Activated CD4-positive, CD25-positive, alpha-beta regulatory T cell treated with anti-CD3 and anti-CD28 coated beads, Interleukin-2, amount 50 U/mL, for 72 hours (primary cell): ENCODE data around the gene ESPNL.

Experiments
- DNase-seq: peaks from one replicate; pipeline ENCODE4 v3.0.0; 2021

The ESPNL gene

DNA sequence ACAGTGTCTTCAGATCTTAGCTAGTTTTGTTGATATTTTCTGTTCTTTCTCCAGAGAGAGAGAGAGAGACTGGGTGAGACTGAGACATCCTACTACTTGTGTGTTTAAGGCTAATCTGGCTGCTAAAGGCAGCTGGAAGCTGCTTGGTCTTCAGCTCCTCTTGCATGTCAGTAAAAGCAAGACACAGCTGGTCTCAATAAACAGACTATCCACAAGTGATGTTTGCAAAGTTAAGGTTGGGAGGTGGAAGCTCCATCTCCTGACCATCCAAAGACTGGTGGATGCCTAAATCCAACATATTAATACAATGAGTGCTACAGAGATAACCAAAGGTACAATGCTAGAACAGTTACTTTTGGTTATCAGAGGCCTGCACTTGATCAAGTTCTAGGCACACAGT lies 76.5 kb downstream of the ESPNL start:
- DNase-seq = no peak

DNA sequence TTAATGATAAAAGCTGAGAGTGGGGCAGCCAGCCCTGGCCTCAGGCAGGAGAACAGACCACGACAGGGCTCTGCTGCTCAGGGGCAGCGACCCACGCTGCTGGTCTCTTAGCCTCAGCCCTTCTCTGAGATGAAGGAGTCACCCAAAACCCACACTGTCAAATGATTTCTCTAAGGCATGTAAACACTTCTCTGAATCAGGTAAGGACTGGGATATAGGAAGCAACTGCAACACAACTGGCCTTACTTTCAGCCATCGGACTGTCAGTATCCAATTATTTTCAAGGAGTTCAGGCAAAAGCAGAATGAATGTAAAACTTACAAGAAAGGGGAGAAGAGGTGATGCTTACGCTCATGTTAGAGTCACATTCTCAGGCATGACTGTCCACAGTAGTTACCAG lies 80.4 kb downstream of the ESPNL start:
- DNase-seq = no peak

GRCh38 chr2:238182362-238182761 lies 82.2 kb downstream of the ESPNL start:
- no peak for DNase-seq
